HEK293 (cell line): ENCODE measurements around the gene TUBE1.

Source experiments
- CTCF ChIA-PET: fragments of 350-600 bp; formaldehyde crosslinking; extraction: SDS; loops from one replicate; lab custom pipeline; 2021; ENCODE audit warnings: antibody characterized with exemption; lab: Yijun Ruan, JAX
- POLR2A ChIA-PET: fragments of 300-600 bp; formaldehyde crosslinking; extraction: SDS; loops from one replicate; lab custom pipeline; 2020; ENCODE audit warnings: antibody characterized with exemption, inconsistent platforms; lab: Yijun Ruan, JAX
- H3K27ac ChIP-seq: fragments of 200-500 bp; sonication (Bioruptor generic); 2 replicates; pipeline ENCODE4 v1.5.1; 2014; ENCODE audit warnings: low read depth, low read length, control low read depth, inconsistent platforms; ENCODE audit errors: extremely low read depth
- H3K36me3 ChIP-seq, 2 experiments: fragments of 200-500 bp in 1 of 2; sonication (Bioruptor generic) in 1 of 2; 1 replicate in 1 of 2; 2 replicates in 1 of 2; pipeline ENCODE4 v1.5.1; 2014 to 2017; ENCODE audit warnings: inconsistent platforms in 2 of 2, low read length in 2 of 2; ENCODE audit not compliant: control insufficient read depth in 2 of 2, insufficient read depth in 1 of 2
- H3K4me1 ChIP-seq: fragments of 200-500 bp; sonication (Bioruptor generic); 2 replicates; pipeline ENCODE4 v1.5.1; 2014; ENCODE audit warnings: mild to moderate bottlenecking, low read length, inconsistent platforms; ENCODE audit not compliant: control insufficient read depth, insufficient read depth
- H3K4me3 ChIP-seq: 2 replicates; pipeline ENCODE4 v1.5.1; 2011; ENCODE audit warnings: low read depth, mild to moderate bottlenecking, control low read depth, low read length, moderate library complexity
- H3K9me3 ChIP-seq: fragments of 200-500 bp; sonication (Bioruptor generic); 2 replicates; pipeline ENCODE4 v1.5.1; 2014; ENCODE audit warnings: low read depth, low read length, inconsistent platforms; ENCODE audit not compliant: control insufficient read depth, insufficient read depth
- BCL11A ChIP-seq: fragments of 450-650 bp; formaldehyde crosslinking; IDR thresholded peaks from 2 replicates; pipeline ENCODE4 v1.5.1; 2016; ENCODE audit warnings: low read depth, missing biosample characterization, missing genetic modification characterization
- GFI1B ChIP-seq: fragments of 450-650 bp; formaldehyde crosslinking; IDR thresholded peaks from 2 replicates; pipeline ENCODE4 v1.5.1; 2016; ENCODE audit warnings: missing biosample characterization, missing genetic modification characterization
- KLF7 ChIP-seq: fragments of 450-650 bp; formaldehyde crosslinking; IDR thresholded peaks from 2 replicates; pipeline ENCODE4 v1.5.1; 2016; ENCODE audit warnings: missing biosample characterization, missing genetic modification characterization, borderline replicate concordance
- KLF8 ChIP-seq: fragments of 450-650 bp; formaldehyde crosslinking; IDR thresholded peaks from 2 replicates; pipeline ENCODE4 v1.5.1; 2016; ENCODE audit warnings: missing biosample characterization, missing genetic modification characterization
- SP3 ChIP-seq: fragments of 450-650 bp; formaldehyde crosslinking; IDR thresholded peaks from 2 replicates; pipeline ENCODE4 v1.5.1; 2016; ENCODE audit warnings: missing biosample characterization, missing genetic modification characterization
- ZNF10 ChIP-seq: fragments of 450-650 bp; formaldehyde crosslinking; IDR thresholded peaks from 2 replicates; pipeline ENCODE4 v1.5.1; 2017; ENCODE audit warnings: missing biosample characterization, missing genetic modification characterization
- ZNF112 ChIP-seq: fragments of 450-650 bp; formaldehyde crosslinking; IDR thresholded peaks from 2 replicates; pipeline ENCODE4 v1.5.0; 2017; ENCODE audit warnings: missing biosample characterization, missing genetic modification characterization
- ZNF114 ChIP-seq: fragments of 450-650 bp; formaldehyde crosslinking; IDR thresholded peaks from 2 replicates; pipeline ENCODE4 v1.5.0; 2017; ENCODE audit warnings: missing biosample characterization, missing genetic modification characterization
- ZNF19 ChIP-seq: fragments of 450-650 bp; formaldehyde crosslinking; IDR thresholded peaks from 2 replicates; pipeline ENCODE4; 2016; ENCODE audit warnings: missing biosample characterization, missing genetic modification characterization, low read depth
- ZNF211 ChIP-seq: fragments of 450-650 bp; formaldehyde crosslinking; IDR thresholded peaks from 2 replicates; pipeline ENCODE4 v1.5.1; 2016; ENCODE audit warnings: low read depth, missing biosample characterization, missing genetic modification characterization
- ZNF23 ChIP-seq: fragments of 450-650 bp; formaldehyde crosslinking; IDR thresholded peaks from 2 replicates; pipeline ENCODE4 v1.5.1; 2016; ENCODE audit warnings: missing biosample characterization, missing genetic modification characterization, borderline replicate concordance
- ZNF394 ChIP-seq: fragments of 450-650 bp; formaldehyde crosslinking; IDR thresholded peaks from 2 replicates; pipeline ENCODE4 v1.5.1; 2016; ENCODE audit warnings: missing biosample characterization, missing genetic modification characterization, mild to moderate bottlenecking, moderate library complexity, borderline replicate concordance
- ZNF433 ChIP-seq: fragments of 450-650 bp; formaldehyde crosslinking; IDR thresholded peaks from 2 replicates; pipeline ENCODE4 v1.5.1; 2016; ENCODE audit warnings: missing biosample characterization, missing genetic modification characterization, low read depth
- ZNF510 ChIP-seq: fragments of 450-650 bp; formaldehyde crosslinking; IDR thresholded peaks from 2 replicates; pipeline ENCODE4 v1.5.1; 2018; ENCODE audit warnings: mild to moderate bottlenecking, missing genetic modification characterization, missing biosample characterization; ENCODE audit not compliant: insufficient replicate concordance
- ZNF529 ChIP-seq: fragments of 450-650 bp; formaldehyde crosslinking; IDR thresholded peaks from 2 replicates; pipeline ENCODE4 v1.5.1; 2017; ENCODE audit warnings: missing genetic modification characterization, missing biosample characterization; ENCODE audit not compliant: insufficient replicate concordance
- ZNF555 ChIP-seq: fragments of 450-650 bp; formaldehyde crosslinking; conservative IDR thresholded peaks from 2 replicates; pipeline ENCODE4 v1.5.1; 2017; ENCODE audit warnings: missing biosample characterization, mild to moderate bottlenecking, missing genetic modification characterization, inconsistent platforms
- ZNF558 ChIP-seq: fragments of 450-650 bp; formaldehyde crosslinking; IDR thresholded peaks from 2 replicates; pipeline ENCODE4 v1.5.1; 2016; ENCODE audit warnings: missing biosample characterization, missing genetic modification characterization
- ZNF561 ChIP-seq: fragments of 450-650 bp; IDR thresholded peaks from 2 replicates; pipeline ENCODE4 v1.5.1; 2018; ENCODE audit warnings: missing biosample characterization, missing genetic modification characterization, borderline replicate concordance
- ZNF670 ChIP-seq: fragments of 450-650 bp; formaldehyde crosslinking; IDR thresholded peaks from 2 replicates; pipeline ENCODE4 v1.5.1; 2016; ENCODE audit warnings: missing biosample characterization, missing genetic modification characterization, low read depth
- ZNF830 ChIP-seq: fragments of 450-650 bp; IDR thresholded peaks from 2 replicates; pipeline ENCODE4 v1.5.0; 2018; ENCODE audit warnings: missing biosample characterization, missing genetic modification characterization, low read depth, mild to moderate bottlenecking, moderate library complexity
- TF ChIP-seq, protein P1 (sequence below): fragments of 450-650 bp; formaldehyde crosslinking; IDR thresholded peaks from 2 replicates; pipeline ENCODE4 v1.5.1; 2016; ENCODE audit warnings: missing biosample characterization, missing genetic modification characterization
- TF ChIP-seq, protein P2 (sequence below): fragments of 450-650 bp; formaldehyde crosslinking; IDR thresholded peaks from 2 replicates; pipeline ENCODE4 v1.5.1; 2016; ENCODE audit warnings: missing biosample characterization, missing genetic modification characterization
- TF ChIP-seq, protein P3 (sequence below): fragments of 450-650 bp; formaldehyde crosslinking; IDR thresholded peaks from 2 replicates; pipeline ENCODE4 v1.5.1; 2016; ENCODE audit warnings: missing biosample characterization, missing genetic modification characterization
- TF ChIP-seq, protein P4 (sequence below): fragments of 450-650 bp; formaldehyde crosslinking; IDR thresholded peaks from 2 replicates; pipeline ENCODE4 v1.5.1; 2016; ENCODE audit warnings: missing biosample characterization, missing genetic modification characterization
- TF ChIP-seq, protein P5 (sequence below): fragments of 450-650 bp; formaldehyde crosslinking; IDR thresholded peaks from 2 replicates; pipeline ENCODE4 v1.5.1; 2017; ENCODE audit warnings: missing biosample characterization, missing genetic modification characterization
- TF ChIP-seq, protein P6 (sequence below): fragments of 450-650 bp; formaldehyde crosslinking; IDR thresholded peaks from 2 replicates; pipeline ENCODE4 v1.5.1; 2017; ENCODE audit warnings: missing biosample characterization, missing genetic modification characterization

Gene TUBE1

DNA sequence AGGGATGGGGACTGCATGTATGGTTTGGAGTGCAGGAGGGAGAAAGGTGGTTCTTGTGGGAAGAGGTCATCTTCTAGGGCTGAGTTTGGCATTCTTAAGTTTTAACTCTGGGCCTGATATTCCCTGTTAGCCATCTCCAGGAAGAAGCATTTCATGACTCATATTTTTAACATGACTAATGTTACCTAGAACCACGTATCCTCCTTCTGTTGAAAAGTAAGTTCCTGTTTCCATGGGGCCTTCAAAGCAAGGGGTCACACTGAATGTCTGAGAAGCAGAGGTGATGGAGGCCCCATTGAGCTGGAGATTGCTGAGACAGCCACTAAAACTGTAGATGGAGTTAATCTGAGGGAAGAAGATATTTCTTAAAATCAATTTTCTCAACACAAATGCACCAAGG, 30.3 kb upstream of the TUBE1 start:
- Histone ChIP-seq H3K36me3 (peaks cover 0 to 4% of the 10 kb centered on the region in 2 experiments; a peak in 1 of 3 replicates), H3K4me3 (no peak overlapping the region), H3K27ac (no peak overlapping the region), H3K9me3 (no peaks in the 10 kb centered on the region), H3K4me1 (no peaks in the 10 kb centered on the region)
- ChIA-PET POLR2A (no interaction called here), CTCF (interaction anchor here (0.5 kb wide), 1 partner anchor 84 kb away, joined by 4 read pairs; no protein-coding TSS in a partner anchor)
- TF ChIP-seq, protein P1, sequence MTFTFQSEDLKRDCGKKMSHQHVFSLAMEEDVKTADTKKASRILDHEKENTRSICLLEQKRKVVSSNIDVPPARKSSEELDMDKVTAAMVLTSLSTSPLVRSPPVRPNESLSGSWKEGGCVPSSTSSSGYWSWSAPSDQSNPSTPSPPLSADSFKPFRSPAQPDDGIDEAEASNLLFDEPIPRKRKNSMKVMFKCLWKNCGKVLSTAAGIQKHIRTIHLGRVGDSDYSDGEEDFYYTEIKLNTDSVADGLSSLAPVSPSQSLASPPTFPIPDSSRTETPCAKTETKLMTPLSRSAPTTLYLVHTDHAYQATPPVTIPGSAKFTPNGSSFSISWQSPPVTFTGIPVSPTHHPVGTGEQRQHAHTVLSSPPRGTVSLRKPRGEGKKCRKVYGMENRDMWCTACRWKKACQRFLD (tag by site-specific recombination): no peak
- TF ChIP-seq KLF7 (tag by site-specific recombination) (no peak), ZNF23 (no peak), ZNF433 (no peak), ZNF10 (tag by site-specific recombination) (no peak), ZNF19 (tag by site-specific recombination) (no peak), KLF8 (no peak), ZNF670 (tag by site-specific recombination) (no peak), ZNF394 (no peak), ZNF529 (tag by site-specific recombination) (no peak), ZNF558 (tag by site-specific recombination) (no peak), ZNF114 (tag by site-specific recombination) (no peak), ZNF510 (tag by site-specific recombination) (no peak), ZNF830 (tag by site-specific recombination) (no peak), ZNF555 (tag by site-specific recombination) (no peak)
- TF ChIP-seq, protein P2, sequence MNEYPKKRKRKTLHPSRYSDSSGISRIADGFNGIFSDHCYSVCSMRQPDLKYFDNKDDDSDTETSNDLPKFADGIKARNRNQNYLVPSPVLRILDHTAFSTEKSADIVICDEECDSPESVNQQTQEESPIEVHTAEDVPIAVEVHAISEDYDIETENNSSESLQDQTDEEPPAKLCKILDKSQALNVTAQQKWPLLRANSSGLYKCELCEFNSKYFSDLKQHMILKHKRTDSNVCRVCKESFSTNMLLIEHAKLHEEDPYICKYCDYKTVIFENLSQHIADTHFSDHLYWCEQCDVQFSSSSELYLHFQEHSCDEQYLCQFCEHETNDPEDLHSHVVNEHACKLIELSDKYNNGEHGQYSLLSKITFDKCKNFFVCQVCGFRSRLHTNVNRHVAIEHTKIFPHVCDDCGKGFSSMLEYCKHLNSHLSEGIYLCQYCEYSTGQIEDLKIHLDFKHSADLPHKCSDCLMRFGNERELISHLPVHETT (tag by site-specific recombination): no peak
- TF ChIP-seq, protein P3, sequence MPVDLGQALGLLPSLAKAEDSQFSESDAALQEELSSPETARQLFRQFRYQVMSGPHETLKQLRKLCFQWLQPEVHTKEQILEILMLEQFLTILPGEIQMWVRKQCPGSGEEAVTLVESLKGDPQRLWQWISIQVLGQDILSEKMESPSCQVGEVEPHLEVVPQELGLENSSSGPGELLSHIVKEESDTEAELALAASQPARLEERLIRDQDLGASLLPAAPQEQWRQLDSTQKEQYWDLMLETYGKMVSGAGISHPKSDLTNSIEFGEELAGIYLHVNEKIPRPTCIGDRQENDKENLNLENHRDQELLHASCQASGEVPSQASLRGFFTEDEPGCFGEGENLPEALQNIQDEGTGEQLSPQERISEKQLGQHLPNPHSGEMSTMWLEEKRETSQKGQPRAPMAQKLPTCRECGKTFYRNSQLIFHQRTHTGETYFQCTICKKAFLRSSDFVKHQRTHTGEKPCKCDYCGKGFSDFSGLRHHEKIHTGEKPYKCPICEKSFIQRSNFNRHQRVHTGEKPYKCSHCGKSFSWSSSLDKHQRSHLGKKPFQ: no peak
- TF ChIP-seq, protein P4, sequence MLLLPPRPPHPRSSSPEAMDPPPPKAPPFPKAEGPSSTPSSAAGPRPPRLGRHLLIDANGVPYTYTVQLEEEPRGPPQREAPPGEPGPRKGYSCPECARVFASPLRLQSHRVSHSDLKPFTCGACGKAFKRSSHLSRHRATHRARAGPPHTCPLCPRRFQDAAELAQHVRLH (tag by site-specific recombination): no peak

DNA sequence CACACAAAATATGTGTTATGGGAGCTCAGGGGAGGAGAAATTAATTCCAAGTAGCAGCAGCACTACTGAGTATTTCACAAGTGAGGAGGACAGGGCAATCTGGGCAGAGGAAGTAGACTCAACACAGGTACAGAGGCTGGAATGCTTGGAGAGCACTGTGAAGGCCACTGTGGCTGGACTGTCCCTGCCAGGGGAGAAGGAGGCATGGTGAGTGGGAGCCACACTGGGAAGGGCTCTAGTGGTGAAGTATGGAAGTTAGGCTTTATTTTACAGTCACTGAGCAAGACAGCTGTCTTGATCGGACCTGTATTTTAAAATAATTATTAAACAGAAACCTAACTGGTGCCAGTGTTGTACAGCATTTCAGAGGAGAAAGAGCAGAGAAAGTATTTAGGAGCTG, 28.9 kb upstream of the TUBE1 start:
- POLR2A ChIA-PET: interaction anchor here (1.3 kb wide), 1 partner anchor 29 kb away, joined by 3 read pairs; the partner anchor contains the start of genes FAM229B and TUBE1
- Histone ChIP-seq H3K9me3 (no peaks in the 10 kb centered on the region), H3K4me1 (no peaks in the 10 kb centered on the region), H3K4me3 (no peak overlapping the region), H3K36me3 (peaks cover 0 to 4% of the 10 kb centered on the region in 2 experiments; a peak in 1 of 3 replicates), H3K27ac (no peak overlapping the region)
- CTCF ChIA-PET: interaction anchor here (0.6 to 1.3 kb wide), 3 partner anchors 26 to 131 kb away, joined by 3 to 4 read pairs (median 3); no protein-coding TSS in a partner anchor
- TF ChIP-seq ZNF112 (tag by site-specific recombination) (no peak), ZNF561 (tag by site-specific recombination) (no peak), SP3 (tag by site-specific recombination) (no peak), ZNF211 (tag by site-specific recombination) (no peak), GFI1B (tag by site-specific recombination) (no peak), BCL11A (tag by site-specific recombination) (no peak), ZNF555 (tag by site-specific recombination) (no peak)
- TF ChIP-seq, protein P5, sequence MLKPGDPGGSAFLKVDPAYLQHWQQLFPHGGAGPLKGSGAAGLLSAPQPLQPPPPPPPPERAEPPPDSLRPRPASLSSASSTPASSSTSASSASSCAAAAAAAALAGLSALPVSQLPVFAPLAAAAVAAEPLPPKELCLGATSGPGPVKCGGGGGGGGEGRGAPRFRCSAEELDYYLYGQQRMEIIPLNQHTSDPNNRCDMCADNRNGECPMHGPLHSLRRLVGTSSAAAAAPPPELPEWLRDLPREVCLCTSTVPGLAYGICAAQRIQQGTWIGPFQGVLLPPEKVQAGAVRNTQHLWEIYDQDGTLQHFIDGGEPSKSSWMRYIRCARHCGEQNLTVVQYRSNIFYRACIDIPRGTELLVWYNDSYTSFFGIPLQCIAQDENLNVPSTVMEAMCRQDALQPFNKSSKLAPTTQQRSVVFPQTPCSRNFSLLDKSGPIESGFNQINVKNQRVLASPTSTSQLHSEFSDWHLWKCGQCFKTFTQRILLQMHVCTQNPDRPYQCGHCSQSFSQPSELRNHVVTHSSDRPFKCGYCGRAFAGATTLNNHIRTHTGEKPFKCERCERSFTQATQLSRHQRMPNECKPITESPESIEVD (tag by site-specific recombination): no peak
- TF ChIP-seq, protein P6, sequence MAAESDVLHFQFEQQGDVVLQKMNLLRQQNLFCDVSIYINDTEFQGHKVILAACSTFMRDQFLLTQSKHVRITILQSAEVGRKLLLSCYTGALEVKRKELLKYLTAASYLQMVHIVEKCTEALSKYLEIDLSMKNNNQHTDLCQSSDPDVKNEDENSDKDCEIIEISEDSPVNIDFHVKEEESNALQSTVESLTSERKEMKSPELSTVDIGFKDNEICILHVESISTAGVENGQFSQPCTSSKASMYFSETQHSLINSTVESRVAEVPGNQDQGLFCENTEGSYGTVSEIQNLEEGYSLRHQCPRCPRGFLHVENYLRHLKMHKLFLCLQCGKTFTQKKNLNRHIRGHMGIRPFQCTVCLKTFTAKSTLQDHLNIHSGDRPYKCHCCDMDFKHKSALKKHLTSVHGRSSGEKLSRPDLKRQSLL (tag by site-specific recombination): no peak
